HUDEP-2 (cell line): ENCODE results near the gene ZMYM4.

ENCODE experiments used
- DNase-seq, 76 experiments: peaks; one replicate each; lab custom pipeline; 2025; ENCODE audit not compliant: unreplicated experiment in 76 of 76; lab: John Stamatoyannopoulos, UW

Gene ZMYM4

GRCh38 chr1:35390600-35391494 lies 122.3 kb downstream of the ZMYM4 start:
- DNase-seq = no peak

DNA sequence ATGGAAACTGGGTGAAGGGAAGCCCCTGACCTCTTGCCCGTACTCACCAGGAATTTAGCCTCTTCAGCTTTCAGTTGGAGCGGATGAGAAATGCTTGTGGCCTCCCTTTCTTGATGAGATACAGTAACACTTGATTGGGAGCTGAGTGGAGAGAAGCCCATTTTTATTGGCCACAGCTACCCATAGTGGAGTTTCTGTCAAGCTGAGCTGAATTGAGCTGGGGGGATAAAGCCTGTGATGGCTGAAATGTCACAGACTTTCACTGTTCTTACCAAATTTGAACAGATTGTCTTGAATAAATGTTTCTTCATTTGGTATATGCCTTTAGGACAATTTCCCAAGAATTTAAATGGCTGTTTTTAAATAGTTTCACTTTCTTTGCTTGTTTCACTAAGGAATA lies 125.9 kb downstream of the ZMYM4 start:
- DNase-seq = no peak

GRCh38 chr1:35398739-35399138 lies 130.2 kb downstream of the ZMYM4 start:
- no peak for DNase-seq

DNA sequence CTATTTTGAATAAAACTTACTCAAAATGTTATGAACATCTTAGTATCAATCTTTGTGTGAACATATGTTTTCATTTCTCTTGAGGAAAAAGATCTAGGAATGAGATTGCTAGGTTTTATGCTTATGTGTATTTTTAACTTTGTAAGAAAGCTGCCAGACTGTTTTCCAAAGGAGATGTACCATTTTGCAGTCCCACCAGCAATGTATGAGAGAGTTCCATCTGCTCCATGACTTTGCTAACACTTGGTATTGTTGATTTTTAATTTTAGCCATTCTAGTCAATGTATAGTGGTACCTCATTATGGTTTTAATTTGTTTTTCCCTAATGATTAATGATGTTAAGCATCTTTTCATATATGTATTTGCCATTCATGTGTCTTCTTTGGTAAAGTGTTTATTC lies 132.5 kb downstream of the ZMYM4 start:
- DNase-seq = no peak

- no peak for DNase-seq
These were observed 137.6 kb downstream of the ZMYM4 start for GRCh38 chr1:35406103-35406502.

DNA sequence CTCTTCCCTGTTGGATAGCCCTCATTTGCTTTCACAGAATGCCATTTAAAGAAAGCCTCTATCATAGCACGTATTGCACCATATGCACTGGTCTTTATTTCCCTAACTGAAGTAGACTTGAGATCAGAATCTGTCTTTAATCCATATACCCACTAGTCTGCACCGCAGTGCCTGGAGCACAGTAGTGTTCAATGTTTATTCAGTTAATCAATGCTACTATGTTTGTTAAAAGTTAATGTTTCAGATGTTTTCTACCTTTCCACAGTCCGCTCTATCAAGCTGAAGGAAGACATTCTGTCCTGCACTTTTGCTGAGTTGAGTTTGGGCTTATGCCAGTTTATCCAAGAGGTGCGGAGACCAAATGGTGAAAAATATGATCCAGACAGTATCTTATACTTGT lies 139.2 kb downstream of the ZMYM4 start:
- DNase-seq = no peak

GRCh38 chr1:35408925-35409324 lies 140.4 kb downstream of the ZMYM4 start:
- no peak for DNase-seq

GRCh38 chr1:35426097-35426586 lies 157.6 kb downstream of the ZMYM4 start:
- DNase-seq = peak in 1 of 76 experiments; percentile 19

DNA sequence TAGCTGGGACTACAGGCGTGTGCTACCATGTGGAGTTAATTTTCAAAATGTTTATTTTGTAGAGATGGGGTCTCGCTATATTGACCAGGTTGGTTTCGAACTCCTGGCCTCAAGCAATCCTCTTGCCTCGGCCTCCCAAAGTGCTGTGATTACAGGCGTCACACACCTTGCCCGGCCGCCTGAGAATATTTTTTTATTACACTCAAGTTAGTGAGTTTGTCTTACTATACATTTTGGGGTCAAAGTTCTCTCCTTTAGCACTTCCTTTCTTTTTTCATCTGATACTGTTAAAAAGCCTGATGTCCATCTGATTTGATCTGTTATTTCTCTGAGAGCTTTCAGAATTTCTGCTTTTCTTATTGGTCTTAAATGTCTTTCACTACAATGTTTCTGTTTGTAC lies 159.9 kb downstream of the ZMYM4 start:
- no peak for DNase-seq

- DNase-seq = no peak
These were observed 162.3 kb downstream of the ZMYM4 start for GRCh38 chr1:35430762-35431161.

GRCh38 chr1:35431173-35431599 lies 162.7 kb downstream of the ZMYM4 start:
- peak in 9 of 76 experiments; percentile 7 to 32 (median 14) for DNase-seq

- no peak for DNase-seq
These were observed 163.7 kb downstream of the ZMYM4 start for GRCh38 chr1:35432231-35432630.

DNA sequence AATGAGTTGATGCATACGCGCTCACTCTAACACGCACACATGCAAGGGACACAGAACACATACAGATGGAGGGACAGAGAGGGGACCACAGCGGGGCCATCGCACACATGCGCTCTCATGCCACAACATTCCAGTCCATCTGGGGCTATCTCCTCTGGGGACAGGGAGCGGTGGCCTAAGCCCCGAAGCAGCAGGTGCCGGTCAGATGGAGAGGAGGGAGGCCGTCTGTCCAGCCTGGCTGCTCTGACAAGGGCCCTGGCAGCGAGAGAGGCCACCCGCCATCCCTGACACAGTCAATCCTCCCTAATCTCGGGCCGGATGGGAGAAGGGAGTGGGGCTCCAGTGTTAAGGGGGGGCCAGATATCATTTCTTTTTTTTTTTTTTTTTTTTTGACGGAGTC lies 165.2 kb downstream of the ZMYM4 start:
- DNase-seq = no peak

DNA sequence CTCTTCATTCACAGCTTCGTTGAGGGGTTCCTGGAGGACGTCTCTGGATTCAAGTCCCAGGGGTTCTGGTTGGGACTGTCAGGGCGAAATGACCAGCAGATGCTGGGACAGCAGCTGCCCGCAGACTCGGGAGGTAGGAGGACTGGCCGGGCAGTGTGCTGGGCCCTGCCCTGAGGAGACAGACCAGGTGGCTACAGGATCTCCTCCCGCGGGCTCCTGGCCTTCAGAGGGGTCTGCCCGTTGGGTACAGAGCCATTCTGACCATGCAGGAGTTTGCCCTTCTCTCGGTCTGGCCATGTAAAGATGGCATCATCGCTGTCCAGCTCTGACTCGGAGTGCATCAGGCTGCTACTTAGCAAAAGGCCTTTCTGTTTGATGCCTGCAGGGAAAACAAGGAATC lies 166.2 kb downstream of the ZMYM4 start:
- no peak for DNase-seq

DNA sequence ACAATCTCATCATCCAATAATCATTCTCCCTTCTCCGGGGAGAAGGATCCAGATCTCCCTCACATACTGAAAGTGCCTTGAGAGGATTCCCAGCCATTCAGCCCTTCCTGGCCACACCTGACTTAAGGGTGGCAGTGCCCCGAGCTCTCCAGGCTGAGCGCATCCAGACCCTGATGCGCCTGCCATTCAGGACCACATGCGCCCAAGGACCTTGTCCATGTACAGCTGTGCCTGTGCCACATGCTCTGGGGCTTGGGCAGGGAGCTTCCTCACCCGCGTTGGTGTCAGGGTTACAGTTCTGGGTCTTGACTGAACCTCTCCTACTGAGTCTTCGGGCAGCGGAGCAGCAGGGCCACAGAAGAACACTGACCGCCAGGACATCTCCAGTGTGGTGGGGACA lies 167.6 kb downstream of the ZMYM4 start:
- no peak for DNase-seq

GRCh38 chr1:35437200-35437599 lies 168.7 kb downstream of the ZMYM4 start:
- DNase-seq = no peak

DNA sequence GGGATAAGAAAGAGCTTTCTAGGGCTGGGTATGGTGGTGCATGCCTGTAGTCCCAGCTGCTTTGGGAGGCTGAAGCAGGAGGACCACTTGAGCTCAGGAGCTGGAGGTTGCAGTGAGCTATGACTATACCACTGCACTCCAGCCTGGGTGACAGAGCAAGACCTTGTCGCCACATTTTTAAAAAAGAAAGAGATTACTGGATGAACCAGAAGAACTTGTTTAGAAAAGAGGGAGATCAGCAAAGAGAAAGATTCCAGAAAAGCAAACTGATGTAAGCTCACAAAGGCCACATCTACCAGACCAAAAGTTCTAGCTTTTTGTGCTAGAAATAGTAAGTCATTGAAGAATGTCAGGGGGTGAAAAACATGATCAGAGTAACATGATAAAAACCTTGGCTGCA lies 171.1 kb downstream of the ZMYM4 start:
- no peak for DNase-seq

DNA sequence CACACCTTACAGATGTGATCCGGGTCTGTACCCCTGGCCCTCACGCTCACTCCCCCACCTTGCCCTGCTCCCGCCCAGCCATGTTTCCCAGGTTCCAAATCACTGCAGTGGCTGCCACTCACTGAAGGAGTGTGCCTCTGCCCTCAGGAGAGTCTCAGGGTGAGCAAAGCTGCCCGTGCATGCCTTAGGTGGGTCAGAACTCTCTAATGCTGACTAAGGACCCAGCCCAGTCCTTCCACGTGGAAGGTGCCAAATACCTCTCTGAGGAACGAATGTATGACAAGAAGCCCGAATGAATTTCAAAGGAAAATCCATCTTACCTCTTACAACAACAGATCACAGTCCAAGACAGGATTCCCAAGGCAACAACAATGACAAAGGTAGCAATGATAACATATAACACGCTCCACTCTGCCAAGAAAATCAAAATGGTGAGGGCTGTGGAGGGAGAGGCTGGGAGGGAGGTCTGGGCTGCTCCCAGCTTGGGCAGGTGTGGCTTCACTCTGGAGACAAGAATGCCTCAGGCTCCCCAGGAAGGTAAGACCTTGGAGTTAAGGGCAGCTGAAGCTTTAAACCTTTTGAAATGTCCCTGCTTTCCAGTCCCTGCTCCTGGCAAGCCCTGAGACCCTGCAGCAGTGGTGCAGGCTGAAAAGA lies 173.5 kb downstream of the ZMYM4 start:
- no peak for DNase-seq

DNA sequence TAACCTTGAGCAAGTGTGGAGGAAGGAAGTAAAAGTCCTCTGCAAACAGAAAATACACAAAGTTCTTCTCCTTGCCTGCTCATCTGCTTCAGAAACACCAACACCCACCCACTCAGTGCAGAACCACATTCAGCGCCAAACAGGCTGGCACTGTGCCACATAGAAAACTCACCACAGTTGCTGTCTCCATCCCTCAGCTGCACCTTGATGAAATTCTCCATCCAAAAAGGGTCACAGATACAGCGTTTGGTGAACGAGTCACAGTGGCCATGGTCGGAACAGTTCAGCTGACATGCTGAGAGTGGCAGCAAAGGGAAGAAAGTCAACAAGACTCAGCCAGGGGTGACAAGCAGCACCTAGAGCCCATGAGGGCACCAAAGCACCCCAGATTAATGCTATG lies 174.2 kb downstream of the ZMYM4 start:
- no peak for DNase-seq

DNA sequence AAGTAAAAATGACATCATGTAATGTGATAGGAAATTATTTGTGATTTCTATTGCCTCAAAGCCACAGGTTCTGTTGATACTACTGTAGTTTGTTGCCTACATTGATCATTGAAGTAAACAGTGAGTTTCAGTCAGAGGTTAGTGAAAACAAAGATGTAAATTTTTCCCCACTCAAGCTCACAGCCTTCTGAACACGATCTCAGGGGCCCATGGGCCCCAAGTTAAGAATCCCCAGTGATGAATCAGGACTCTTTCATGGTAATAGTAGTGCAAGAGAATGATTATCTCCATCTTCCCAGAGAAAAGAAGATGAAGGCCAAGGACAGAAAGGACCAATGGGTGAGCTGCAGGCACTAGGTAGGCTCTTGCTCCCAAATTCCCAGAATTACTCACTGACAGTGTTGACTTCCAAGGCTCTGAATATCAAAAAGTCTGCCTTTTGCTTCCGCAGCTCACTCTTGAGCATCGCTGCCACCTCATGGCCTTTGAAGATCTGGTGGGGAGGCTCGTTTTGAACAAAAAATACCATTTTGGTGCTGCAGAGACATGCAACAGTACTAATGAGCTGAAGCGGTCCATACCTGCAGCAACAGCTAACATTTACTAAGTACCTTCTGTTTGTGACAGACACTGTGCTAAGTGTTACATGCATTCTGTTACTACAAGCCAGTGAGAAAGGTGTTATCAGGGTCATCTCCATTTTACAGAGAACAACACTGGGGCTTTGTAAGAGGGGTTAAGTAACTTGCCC lies 175.4 kb downstream of the ZMYM4 start:
- DNase-seq = peak in 1 of 76 experiments; percentile 5

- no peak for DNase-seq
These were observed 175.9 kb downstream of the ZMYM4 start for GRCh38 chr1:35444519-35444774.
